ENCODE data around the gene C19orf25.

C19orf25 gene

GRCh38 chr19:1518471-1518870, 39.5 kb upstream of the C19orf25 start:
- no peak for DNase-seq (ENCODE audit: low read depth)
- no peak overlapping the region for H3K4me3 ChIP-seq (ENCODE audit: low read depth, low read length)
- TF ChIP-seq, protein P1, sequence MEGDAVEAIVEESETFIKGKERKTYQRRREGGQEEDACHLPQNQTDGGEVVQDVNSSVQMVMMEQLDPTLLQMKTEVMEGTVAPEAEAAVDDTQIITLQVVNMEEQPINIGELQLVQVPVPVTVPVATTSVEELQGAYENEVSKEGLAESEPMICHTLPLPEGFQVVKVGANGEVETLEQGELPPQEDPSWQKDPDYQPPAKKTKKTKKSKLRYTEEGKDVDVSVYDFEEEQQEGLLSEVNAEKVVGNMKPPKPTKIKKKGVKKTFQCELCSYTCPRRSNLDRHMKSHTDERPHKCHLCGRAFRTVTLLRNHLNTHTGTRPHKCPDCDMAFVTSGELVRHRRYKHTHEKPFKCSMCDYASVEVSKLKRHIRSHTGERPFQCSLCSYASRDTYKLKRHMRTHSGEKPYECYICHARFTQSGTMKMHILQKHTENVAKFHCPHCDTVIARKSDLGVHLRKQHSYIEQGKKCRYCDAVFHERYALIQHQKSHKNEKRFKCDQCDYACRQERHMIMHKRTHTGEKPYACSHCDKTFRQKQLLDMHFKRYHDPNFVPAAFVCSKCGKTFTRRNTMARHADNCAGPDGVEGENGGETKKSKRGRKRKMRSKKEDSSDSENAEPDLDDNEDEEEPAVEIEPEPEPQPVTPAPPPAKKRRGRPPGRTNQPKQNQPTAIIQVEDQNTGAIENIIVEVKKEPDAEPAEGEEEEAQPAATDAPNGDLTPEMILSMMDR (IDR thresholded peaks at IDR 0.05; ENCODE audit: control insufficient read depth, extremely low read depth, insufficient read depth), result no peak

DNA sequence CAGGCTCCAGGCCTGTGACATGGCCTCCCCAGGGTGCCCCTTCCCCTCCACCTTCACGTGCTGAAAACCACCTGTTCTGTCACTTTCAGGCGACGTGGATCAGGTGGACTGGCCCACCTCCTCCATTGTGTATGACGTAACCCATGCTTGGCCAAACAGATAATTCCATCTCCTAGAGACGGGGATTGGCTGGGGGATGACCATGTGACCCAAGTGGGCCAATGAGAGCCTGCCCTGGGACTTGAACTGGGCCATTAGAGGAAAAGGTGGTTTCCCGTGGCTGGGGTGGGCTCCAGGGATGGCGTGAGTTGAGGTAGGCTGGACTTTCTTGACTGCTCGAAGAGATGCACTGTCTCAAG, 37.4 kb upstream of the C19orf25 start:
- no peak for DNase-seq (ENCODE audit: low read depth)
- no peak overlapping the region for H3K4me3 ChIP-seq (ENCODE audit: low read depth, low read length)
- TF ChIP-seq, protein P1 (IDR thresholded peaks at IDR 0.05; ENCODE audit: control insufficient read depth, extremely low read depth, insufficient read depth), result no peak

DNA sequence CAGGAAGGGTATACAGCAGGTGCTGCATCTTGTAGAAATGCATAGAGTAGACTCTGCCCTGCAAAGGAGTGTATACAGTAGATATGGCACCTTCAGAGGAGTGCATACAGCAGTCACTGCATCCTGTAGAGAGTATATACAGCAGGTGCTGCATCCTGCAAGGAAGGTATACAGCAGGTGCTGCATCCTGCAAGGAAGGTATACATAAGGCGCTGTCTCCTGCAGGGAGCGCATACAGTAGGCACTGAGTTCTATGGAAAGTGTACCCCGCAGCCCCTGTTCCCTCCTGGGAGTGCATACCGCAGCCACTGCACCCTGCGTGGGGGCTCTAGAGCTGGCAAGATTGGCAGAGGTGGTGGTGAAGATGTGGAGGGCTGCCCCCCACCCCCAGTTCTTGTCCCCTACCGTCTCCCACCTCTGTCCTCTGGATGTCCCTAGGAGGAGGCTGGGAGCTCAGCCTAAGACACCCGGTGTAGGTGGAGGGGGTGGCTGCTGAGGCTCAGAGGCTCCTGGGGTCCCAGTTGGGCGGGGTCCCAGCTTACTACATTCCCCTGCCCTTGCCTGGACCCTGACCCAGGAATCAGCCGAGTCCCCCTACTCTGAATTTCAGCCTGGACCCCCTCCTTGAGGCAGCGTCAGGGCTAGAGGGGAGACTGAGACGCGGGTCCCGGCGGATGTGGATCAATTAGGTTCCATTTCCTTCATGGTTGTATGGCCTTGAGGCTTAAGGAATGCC, 36.1 kb upstream of the C19orf25 start:
- TF ChIP-seq, protein P1 (IDR thresholded peaks at IDR 0.05; ENCODE audit: control insufficient read depth, extremely low read depth, insufficient read depth), result no peak
- DNase-seq (ENCODE audit: low read depth), result no peak
- H3K4me3 ChIP-seq (ENCODE audit: low read depth, low read length), result no peak overlapping the region

- TF ChIP-seq, protein P1 (IDR thresholded peaks at IDR 0.05; ENCODE audit: control insufficient read depth, extremely low read depth, insufficient read depth), result no peak
- H3K4me3 ChIP-seq (ENCODE audit: low read depth, low read length), result no peak overlapping the region
Observed at GRCh38 chr19:1514295-1514661, 35.3 kb upstream of the C19orf25 start.

GRCh38 chr19:1513499-1514294, 34.7 kb upstream of the C19orf25 start:
- TF ChIP-seq, protein P1 (IDR thresholded peaks at IDR 0.05; ENCODE audit: control insufficient read depth, extremely low read depth, insufficient read depth), result peak; percentile 47
- no peak for DNase-seq (ENCODE audit: low read depth)
- H3K4me3 ChIP-seq (ENCODE audit: low read depth, low read length), result no peak overlapping the region

More at GRCh38 chr19:1514295-1514661, 35.3 kb upstream of the C19orf25 start:
- no peak for DNase-seq (ENCODE audit: low read depth)

DNA sequence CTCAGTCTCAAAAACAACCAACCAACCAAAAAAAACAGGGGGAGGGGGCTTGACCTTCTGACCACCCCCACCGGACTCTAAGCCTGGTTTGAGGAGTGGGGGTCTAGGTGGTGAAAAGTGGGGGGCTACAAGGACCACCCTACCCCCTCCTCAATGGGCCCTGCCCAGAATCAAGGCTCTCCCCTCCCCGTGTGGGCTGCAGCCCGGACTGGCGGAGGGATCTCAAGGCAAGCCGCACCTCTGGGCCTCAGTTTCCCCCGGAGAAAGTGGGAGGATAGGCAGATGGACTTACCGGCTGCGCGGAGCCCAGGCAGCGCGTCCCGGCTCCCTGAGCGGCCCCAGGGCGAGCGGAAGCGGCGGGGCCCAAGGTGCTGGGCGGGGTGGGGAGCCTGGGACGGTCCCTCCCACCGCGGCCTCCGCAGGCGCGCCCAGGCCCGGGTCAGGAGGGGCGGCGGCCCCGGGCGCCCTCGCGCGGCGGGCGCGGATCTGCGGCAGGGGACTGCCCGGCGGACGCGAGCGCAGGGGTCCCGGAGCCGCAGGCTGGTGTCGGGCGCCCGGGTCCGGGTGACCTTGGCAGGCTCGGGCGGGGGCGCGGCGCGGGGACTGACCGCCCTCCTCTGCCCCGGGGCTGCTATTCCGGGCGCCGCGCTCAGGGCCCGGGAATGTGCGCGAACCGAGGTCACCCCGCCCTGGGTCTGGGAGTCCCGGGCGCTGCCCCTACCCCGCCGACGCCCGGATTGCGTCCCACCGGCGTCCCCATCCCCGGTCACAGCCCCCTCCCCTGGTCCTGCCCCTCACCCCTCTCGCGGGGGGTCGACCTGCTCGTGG, 33.9 kb upstream of the C19orf25 start, which contains the start of gene ADAMTSL5:
Gene ADAMTSL5, minus strand, starts transcription at position 349 of the 828 bp plus-strand sequence. CDS start 2,076 bp downstream, outside the sequence.
- no peak for DNase-seq (ENCODE audit: low read depth)
- TF ChIP-seq, protein P1 (IDR thresholded peaks at IDR 0.05; ENCODE audit: control insufficient read depth, extremely low read depth, insufficient read depth), result peak; percentile 29
- H3K4me3 ChIP-seq (ENCODE audit: low read depth, low read length), result no peak within 1 kb of the TSS

Measured in LNCaP clone FGC (cell line).